NT2/D1 (cell line): ENCODE measurements around the gene ESR2.

Experiments used
- DNase-seq: peaks from one replicate; pipeline ENCODE4 v3.0.0-alpha.2; 2011; ENCODE audit warnings: low read depth, low spot score
- H3K27me3 ChIP-seq: 2 replicates; pipeline ENCODE4 v1.6.0; 2011; ENCODE audit warnings: mild to moderate bottlenecking; ENCODE audit not compliant: insufficient read length, insufficient read depth
- H3K36me3 ChIP-seq: 2 replicates; pipeline ENCODE4 v1.6.1; 2011; ENCODE audit warnings: mild to moderate bottlenecking, low read length, mixed read lengths; ENCODE audit not compliant: insufficient read depth, insufficient read length
- H3K4me1 ChIP-seq: 2 replicates; pipeline ENCODE4 v1.5.1; 2011; ENCODE audit not compliant: insufficient read depth, insufficient read length
- H3K4me3 ChIP-seq: 2 replicates; pipeline ENCODE4 v1.5.1; 2011; ENCODE audit warnings: low read depth; ENCODE audit not compliant: insufficient read length
- H3K9ac ChIP-seq: 2 replicates; pipeline ENCODE4 v1.6.0; 2011; ENCODE audit warnings: low read depth; ENCODE audit not compliant: insufficient read length
- H3K9me3 ChIP-seq: 2 replicates; pipeline ENCODE4 v1.5.1; 2011; ENCODE audit warnings: mild to moderate bottlenecking, low read length; ENCODE audit not compliant: insufficient read depth
- SUZ12 ChIP-seq: IDR thresholded peaks from 2 replicates; pipeline ENCODE4 v1.6.1; 2011; ENCODE audit not compliant: insufficient read length, insufficient read depth; ENCODE audit errors: extremely low read depth
- YY1 ChIP-seq: IDR thresholded peaks from 2 replicates; pipeline ENCODE4 v1.6.1; 2011; ENCODE audit not compliant: insufficient read length, insufficient read depth
- ZNF274 ChIP-seq: IDR thresholded peaks from 2 replicates; pipeline ENCODE4 v1.6.1; 2011; ENCODE audit warnings: mild to moderate bottlenecking, low read depth, low read length

The ESR2 gene

GRCh38 chr14:64095620-64096019, 198.6 kb downstream of the ESR2 start:
- H3K36me3 ChIP-seq, result peaks cover 9% of the 10 kb centered on the region
- no peaks in the 10 kb centered on the region for H3K9me3 ChIP-seq
- DNase-seq, result no peak
- H3K4me3 ChIP-seq, result no peak overlapping the region
- no peaks in the 10 kb centered on the region for H3K4me1 ChIP-seq
- no peaks in the 10 kb centered on the region for H3K27me3 ChIP-seq
- H3K9ac ChIP-seq, result no peak overlapping the region
- TF ChIP-seq YY1, result no peak
- no peak for TF ChIP-seq SUZ12
- no peak for TF ChIP-seq ZNF274

- TF ChIP-seq ZNF274 (no peak), YY1 (no peak), SUZ12 (no peak)
- no peak for DNase-seq
- H3K4me1 ChIP-seq, result no peaks in the 10 kb centered on the region
- H3K4me3 ChIP-seq, result no peak overlapping the region
- H3K9me3 ChIP-seq, result no peaks in the 10 kb centered on the region
- peaks cover 3% of the 10 kb centered on the region for H3K36me3 ChIP-seq
- no peaks in the 10 kb centered on the region for H3K27me3 ChIP-seq
- H3K9ac ChIP-seq, result no peak overlapping the region
These were observed 201.2 kb downstream of the ESR2 start for GRCh38 chr14:64092940-64093339.

DNA sequence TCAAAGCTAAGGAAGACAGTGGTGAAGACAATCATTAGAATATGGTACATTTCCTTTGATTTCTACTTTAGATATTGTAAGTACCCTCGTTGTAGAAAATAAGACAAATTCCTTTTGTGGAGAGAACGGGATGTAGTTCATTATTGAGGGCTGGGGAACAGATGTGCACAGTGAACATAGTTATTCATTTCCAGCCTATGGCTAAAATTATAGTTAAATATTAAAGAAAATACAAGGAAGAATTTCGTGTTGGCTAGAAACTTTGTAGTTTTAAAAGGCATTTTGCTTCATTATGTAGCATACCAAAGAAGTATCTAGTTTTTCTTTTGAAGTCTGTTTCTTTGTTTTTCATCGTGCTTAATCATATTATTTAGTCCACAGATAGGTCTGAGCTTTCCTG, 201.8 kb downstream of the ESR2 start:
- H3K4me3 ChIP-seq, result no peak overlapping the region
- no peak for TF ChIP-seq ZNF274
- no peak for TF ChIP-seq YY1
- no peak for TF ChIP-seq SUZ12
- H3K4me1 ChIP-seq, result no peaks in the 10 kb centered on the region
- H3K36me3 ChIP-seq, result no peaks in the 10 kb centered on the region
- H3K9ac ChIP-seq, result no peak overlapping the region
- H3K27me3 ChIP-seq, result no peaks in the 10 kb centered on the region
- DNase-seq, result no peak
- H3K9me3 ChIP-seq, result no peaks in the 10 kb centered on the region

DNA sequence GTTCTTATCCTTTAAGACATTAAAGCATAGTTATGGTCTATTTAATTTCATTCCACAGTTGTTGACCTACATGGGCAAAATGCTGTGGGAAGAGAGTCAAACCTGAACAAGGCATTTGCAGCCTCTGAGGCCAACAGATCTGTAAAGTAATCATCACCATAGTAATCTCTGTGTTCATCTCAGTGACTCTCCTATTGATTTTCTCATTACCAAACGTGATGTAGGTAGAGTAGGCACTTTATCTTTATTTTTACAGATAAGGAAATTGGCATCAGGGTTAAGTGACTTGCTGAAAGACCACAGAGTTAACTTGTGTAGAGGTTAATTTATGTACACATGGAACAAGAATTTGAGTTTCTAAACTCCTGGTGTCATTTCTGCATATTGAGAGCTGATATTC, 203.0 kb downstream of the ESR2 start:
- Histone ChIP-seq H3K9me3 (no peaks in the 10 kb centered on the region), H3K27me3 (no peaks in the 10 kb centered on the region), H3K4me3 (no peak overlapping the region), H3K4me1 (no peaks in the 10 kb centered on the region), H3K9ac (no peak overlapping the region), H3K36me3 (no peaks in the 10 kb centered on the region)
- TF ChIP-seq YY1, result no peak
- TF ChIP-seq ZNF274, result no peak
- no peak for TF ChIP-seq SUZ12
- no peak for DNase-seq

GRCh38 chr14:64089920-64090319, 204.3 kb downstream of the ESR2 start:
- DNase-seq, result peak; percentile 58
- Histone ChIP-seq H3K4me1 (no peaks in the 10 kb centered on the region), H3K9me3 (no peaks in the 10 kb centered on the region), H3K4me3 (no peak overlapping the region), H3K9ac (no peak overlapping the region), H3K27me3 (no peaks in the 10 kb centered on the region), H3K36me3 (no peaks in the 10 kb centered on the region)
- TF ChIP-seq YY1, result no peak
- TF ChIP-seq SUZ12, result no peak
- TF ChIP-seq ZNF274, result no peak

DNA sequence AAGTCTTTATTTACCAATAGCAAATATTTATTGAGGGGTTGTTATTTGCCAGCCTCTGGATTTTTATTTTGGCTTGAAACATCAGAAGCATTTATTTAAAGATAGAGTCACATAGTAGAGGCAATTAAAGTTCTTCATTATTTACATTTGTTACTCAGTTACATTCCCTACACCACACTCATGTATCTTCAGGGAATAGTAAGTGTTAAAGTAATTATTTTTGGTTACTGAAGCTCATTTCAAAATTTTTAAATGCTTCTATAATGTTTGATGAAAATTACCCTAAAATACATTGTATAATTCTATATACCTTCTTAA, 205.6 kb downstream of the ESR2 start:
- Histone ChIP-seq H3K27me3 (no peaks in the 10 kb centered on the region), H3K4me1 (no peaks in the 10 kb centered on the region), H3K9me3 (no peaks in the 10 kb centered on the region), H3K4me3 (no peak overlapping the region), H3K36me3 (no peaks in the 10 kb centered on the region), H3K9ac (no peak overlapping the region)
- DNase-seq, result no peak
- TF ChIP-seq ZNF274 (no peak), YY1 (no peak), SUZ12 (no peak)

DNA sequence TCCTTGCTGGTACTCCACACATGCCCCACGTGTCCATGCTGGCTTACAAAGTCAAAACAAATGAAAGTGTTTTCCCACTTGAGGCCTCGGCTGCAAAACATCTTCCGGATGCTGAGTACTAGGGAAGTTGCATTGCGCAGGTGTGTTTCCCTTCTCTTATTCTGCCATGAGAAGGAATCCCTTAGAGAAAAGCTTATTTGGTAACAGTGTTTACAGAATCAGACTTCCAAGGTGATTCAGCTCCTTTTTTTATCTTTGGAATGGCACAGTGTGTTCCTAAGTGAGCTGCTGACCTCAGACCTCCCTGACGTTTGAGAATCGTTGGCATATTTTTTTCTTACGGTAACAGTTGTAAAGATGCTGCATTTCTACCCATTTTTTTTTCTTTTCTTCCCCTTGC, 211.3 kb downstream of the ESR2 start:
- TF ChIP-seq SUZ12, result no peak
- TF ChIP-seq ZNF274, result no peak
- no peak for TF ChIP-seq YY1
- Histone ChIP-seq H3K36me3 (peaks cover 6% of the 10 kb centered on the region), H3K27me3 (no peaks in the 10 kb centered on the region)

GRCh38 chr14:64081174-64081746, 212.9 kb downstream of the ESR2 start:
- H3K36me3 ChIP-seq, result peaks cover 6% of the 10 kb centered on the region
- no peak overlapping the region for H3K4me3 ChIP-seq
- TF ChIP-seq ZNF274, result no peak
- TF ChIP-seq SUZ12, result no peak
- TF ChIP-seq YY1, result no peak
- no peak overlapping the region for H3K9ac ChIP-seq
- H3K9me3 ChIP-seq, result no peaks in the 10 kb centered on the region
- no peak for DNase-seq
- H3K4me1 ChIP-seq, result no peaks in the 10 kb centered on the region
- no peaks in the 10 kb centered on the region for H3K27me3 ChIP-seq

More for the DNA sequence above, 211.3 kb downstream of the ESR2 start:
- Histone ChIP-seq H3K9ac (no peak overlapping the region), H3K4me1 (no peaks in the 10 kb centered on the region), H3K9me3 (no peaks in the 10 kb centered on the region), H3K4me3 (no peak overlapping the region)
- DNase-seq, result no peak
